Liver (tissue), 9 donors: ENCODE results near the gene KLF3. TPM values are rescaled to one million over a fixed set of nuclear protein-coding genes. Genes with fewer than 3 reads are reported as not detected.

ENCODE experiments used
- DNase-seq: peaks from one replicate; pipeline ENCODE4 v3.0.0-alpha.2; 2017; ENCODE audit warnings: low spot score
- H3K27ac ChIP-seq, 2 donors: one replicate each; pipeline ENCODE4 v1.7.0; 2013; ENCODE audit warnings: inconsistent platforms in 2 of 2, low read length in 2 of 2, control low read depth in 1 of 2, low read depth in 1 of 2, mild to moderate bottlenecking in 1 of 2
- H3K27me3 ChIP-seq, 4 donors: one replicate each; pipeline versions ENCODE4 v1.6.1 to v1.7.0; 2013; ENCODE audit warnings: low read length in 3 of 4, inconsistent platforms in 1 of 4, mild to moderate bottlenecking in 1 of 4, moderate library complexity in 1 of 4; ENCODE audit not compliant: control insufficient read depth in 4 of 4, insufficient read depth in 4 of 4
- H3K36me3 ChIP-seq, 4 donors: one replicate each; pipeline versions ENCODE4 v1.6.1 to v1.7.0; 2013; ENCODE audit warnings: low read length in 3 of 4, mild to moderate bottlenecking in 3 of 4, low read depth in 1 of 4, moderate library complexity in 1 of 4; ENCODE audit not compliant: control insufficient read depth in 4 of 4, insufficient read depth in 3 of 4
- H3K4me1 ChIP-seq, 4 donors: one replicate each; pipeline versions ENCODE4 v1.6.1 to v1.7.0; 2013; ENCODE audit warnings: low read length in 3 of 4, mild to moderate bottlenecking in 3 of 4, moderate library complexity in 1 of 4; ENCODE audit not compliant: control insufficient read depth in 4 of 4, insufficient read depth in 4 of 4
- H3K4me3 ChIP-seq, 3 donors: one replicate each; pipeline versions ENCODE4 v1.6.1 to v1.7.0; 2013; ENCODE audit warnings: low read length in 3 of 3, control low read depth in 1 of 3, low read depth in 1 of 3, mild to moderate bottlenecking in 1 of 3
- H3K9ac ChIP-seq, 2 donors: one replicate each; pipeline ENCODE4 v1.7.0; 2013; ENCODE audit warnings: low read length in 2 of 2, mild to moderate bottlenecking in 2 of 2, moderate library complexity in 2 of 2, control low read depth in 1 of 2, low read depth in 1 of 2
- H3K9me3 ChIP-seq, 4 donors: one replicate each; pipeline versions ENCODE4 v1.6.1 to v1.7.0; 2013; ENCODE audit warnings: low read length in 3 of 4; ENCODE audit not compliant: control insufficient read depth in 4 of 4
- ATF3 ChIP-seq: IDR thresholded peaks from 2 replicates; pipeline ENCODE4 v1.6.1; 2016; ENCODE audit warnings: antibody characterized with exemption
- CTCF ChIP-seq: fragments of 150-350 bp; IDR thresholded peaks from 2 replicates; pipeline ENCODE4 v1.5.1; 2017; ENCODE audit warnings: improper control_type of control experiment, low read depth, low read length; ENCODE audit not compliant: missing input control
- GABPA ChIP-seq, 2 donors: IDR thresholded peaks in 1 of 2; conservative IDR thresholded peaks in 1 of 2; 2 replicates each; pipeline ENCODE4 v1.6.1; 2016; ENCODE audit warnings: antibody characterized with exemption in 2 of 2, mild to moderate bottlenecking in 1 of 2, moderate library complexity in 1 of 2
- JUND ChIP-seq, 2 donors: IDR thresholded peaks; 2 replicates each; pipeline ENCODE4 v1.6.1; 2016; ENCODE audit warnings: antibody characterized with exemption in 2 of 2
- REST ChIP-seq: IDR thresholded peaks from 2 replicates; pipeline ENCODE4 v1.6.1; 2016; ENCODE audit warnings: antibody characterized with exemption, mild to moderate bottlenecking
- RXRA ChIP-seq, 2 donors: IDR thresholded peaks; 2 replicates each; pipeline ENCODE4 v1.6.1; 2017 to 2018; ENCODE audit warnings: antibody characterized with exemption in 2 of 2, mild to moderate bottlenecking in 1 of 2
- TAF1 ChIP-seq: conservative IDR thresholded peaks from 2 replicates; pipeline ENCODE4 v1.6.1; 2016; ENCODE audit warnings: antibody characterized with exemption, mild to moderate bottlenecking
- YY1 ChIP-seq: IDR thresholded peaks from 2 replicates; pipeline ENCODE4 v1.6.1; 2016; ENCODE audit warnings: antibody characterized with exemption, mild to moderate bottlenecking
- WGBS: extraction: QIAGEN DNeasy Blood & Tissue Kit; methylation state at CpG from one replicate; pipeline ENCODE4 v1.1.7; 2013; 5-methylcytosine and 5-hydroxymethylcytosine counted together
- polyA plus RNA-seq, 2 donors: library from polyadenylated mRNA; stranded (reverse) in 1 of 2; unstranded in 1 of 2; fragments of 200-250 nt in 1 of 2; fragments of >200 nt in 1 of 2; fragmentation: Nextera tagmentation in 1 of 2; extraction: Ambion mirVana in 1 of 2; gene quantifications; one replicate each; pipeline versions ENCODE4 v1.2.1 to v1.2.3, GENCODE V29; 2013 to 2015
- total RNA-seq, 2 donors: library from RNA; depleted of rRNA; stranded (reverse); fragments of >200 nt; gene quantifications; one replicate each; pipeline ENCODE4 v1.2.3, GENCODE V29; 2014
- donor health status: healthy.
- donor health status: healthy.
- donor health status: healthy.
- donor health status: healthy.
- donor health status: healthy.

Gene KLF3
- total and polyA plus RNA-seq, 4 donors = 11.1 to 77.5 (median 21.0) TPM

- no peak for DNase-seq
- no peak for TF ChIP-seq TAF1
These were observed 33.5 kb upstream of the KLF3 start for GRCh38 chr4:38630519-38630918.

GRCh38 chr4:38634047-38634759, 29.8 kb upstream of the KLF3 start:
- WGBS = 90% methylated on average over 3 of the region's 3 CpGs
- H3K36me3 ChIP-seq = no peaks in the 10 kb centered on the region
- DNase-seq = no peak

More at GRCh38 chr4:38630519-38630918, 33.5 kb upstream of the KLF3 start:
- no peaks in the 10 kb centered on the region for H3K4me1 ChIP-seq
- H3K9ac ChIP-seq = no peak overlapping the region
- no peaks in the 10 kb centered on the region for H3K27me3 ChIP-seq
- no peak overlapping the region for H3K27ac ChIP-seq
- H3K36me3 ChIP-seq = no peaks in the 10 kb centered on the region
- H3K9me3 ChIP-seq = no peaks in the 10 kb centered on the region
- no peak overlapping the region for H3K4me3 ChIP-seq

More at GRCh38 chr4:38634047-38634759, 29.8 kb upstream of the KLF3 start:
- H3K27ac ChIP-seq = no peak overlapping the region
- H3K9ac ChIP-seq = no peak overlapping the region
- H3K9me3 ChIP-seq = no peaks in the 10 kb centered on the region
- TF ChIP-seq REST (no peak), ATF3 (no peak), JUND (IDR thresholded peaks at IDR 0.05) (no peak), RXRA (IDR thresholded peaks at IDR 0.05) (no peak), YY1 (no peak), CTCF (no peak), GABPA (IDR thresholded peaks at IDR 0.05 in 1 of 2, conservative IDR thresholded peaks at IDR 0.05 in 1 of 2) (no peak)
- H3K4me1 ChIP-seq = peaks cover 0 to 2% (median 0%) of the 10 kb centered on the region in 4 donors
- H3K4me3 ChIP-seq = no peak overlapping the region
- H3K27me3 ChIP-seq = no peaks in the 10 kb centered on the region
